ENCODE data around the gene CIAO1.

GRCh38 chr2:96247009-96247408 lies 19.0 kb upstream of the CIAO1 start:
- TF ChIP-seq CTCF (conservative IDR thresholded peaks at IDR 0.05; ENCODE audit: low read length) (no peak), EZH2phosphoT487 (IDR thresholded peaks at IDR 0.05; ENCODE audit: borderline replicate concordance) (no peak)

Measured in Loucy (cell line).